ENCODE measurements around the gene AP4M1.

AP4M1 gene

GRCh38 chr7:100152937-100153666 is 51.7 kb downstream of the AP4M1 start:
- no peaks in the 10 kb centered on the region for H3K9me3 Mint-ChIP-seq
- no peak for DNase-seq
- peak overlapping the region; percentile 80 for H3K27ac Mint-ChIP-seq
- H3K4me3 Mint-ChIP-seq: no peak overlapping the region
- H3K36me3 Mint-ChIP-seq (ENCODE audit: low read depth): peaks cover 79% of the 10 kb centered on the region
- no peaks in the 10 kb centered on the region for H3K27me3 Mint-ChIP-seq
- peaks cover 63% of the 10 kb centered on the region for H3K4me1 Mint-ChIP-seq (ENCODE audit: low read depth)

GRCh38 chr7:100153708-100154535 is 52.5 kb downstream of the AP4M1 start:
- Mint-ChIP-seq H3K9me3 (no peaks in the 10 kb centered on the region), H3K36me3 (ENCODE audit: low read depth) (peaks cover 80% of the 10 kb centered on the region), H3K27me3 (no peaks in the 10 kb centered on the region), H3K4me1 (ENCODE audit: low read depth) (peaks cover 61% of the 10 kb centered on the region), H3K27ac (peak overlapping the region; percentile 80), H3K4me3 (no peak overlapping the region)
- no peak for DNase-seq

GRCh38 chr7:100154651-100155491 is 53.4 kb downstream of the AP4M1 start:
- no peaks in the 10 kb centered on the region for H3K27me3 Mint-ChIP-seq
- peak overlapping the region; percentile 81 for H3K27ac Mint-ChIP-seq
- no peaks in the 10 kb centered on the region for H3K9me3 Mint-ChIP-seq
- no peak overlapping the region for H3K4me3 Mint-ChIP-seq
- peaks cover 74% of the 10 kb centered on the region for H3K36me3 Mint-ChIP-seq (ENCODE audit: low read depth)
- peaks cover 66% of the 10 kb centered on the region for H3K4me1 Mint-ChIP-seq (ENCODE audit: low read depth)
- DNase-seq: no peak

- Mint-ChIP-seq H3K4me1 (ENCODE audit: low read depth) (peaks cover 59% of the 10 kb centered on the region), H3K9me3 (no peaks in the 10 kb centered on the region), H3K27ac (peak overlapping the region; percentile 81), H3K27me3 (no peaks in the 10 kb centered on the region), H3K36me3 (ENCODE audit: low read depth) (peaks cover 69% of the 10 kb centered on the region), H3K4me3 (no peak overlapping the region)
- no peak for DNase-seq
These were observed 54.3 kb downstream of the AP4M1 start for GRCh38 chr7:100155553-100156317.

GRCh38 chr7:100156331-100157068 is 55.1 kb downstream of the AP4M1 start:
- no peak for DNase-seq
- Mint-ChIP-seq H3K27me3 (no peaks in the 10 kb centered on the region), H3K36me3 (ENCODE audit: low read depth) (peaks cover 66% of the 10 kb centered on the region), H3K9me3 (no peaks in the 10 kb centered on the region), H3K4me1 (ENCODE audit: low read depth) (peaks cover 59% of the 10 kb centered on the region), H3K27ac (peak overlapping the region; percentile 81), H3K4me3 (peak overlapping the region; percentile 82)

GRCh38 chr7:100157069-100157333 is 55.6 kb downstream of the AP4M1 start:
- Mint-ChIP-seq H3K36me3 (ENCODE audit: low read depth) (peaks cover 61% of the 10 kb centered on the region), H3K4me3 (peak overlapping the region; percentile 82), H3K27ac (peak overlapping the region; percentile 81)

GRCh38 chr7:100157334-100158228 is 56.1 kb downstream of the AP4M1 start:
- no peaks in the 10 kb centered on the region for H3K9me3 Mint-ChIP-seq
- DNase-seq: no peak
- H3K4me3 Mint-ChIP-seq: peak overlapping the region; percentile 82
- H3K4me1 Mint-ChIP-seq (ENCODE audit: low read depth): peaks cover 52% of the 10 kb centered on the region
- peak overlapping the region; percentile 81 for H3K27ac Mint-ChIP-seq
- H3K27me3 Mint-ChIP-seq: no peaks in the 10 kb centered on the region
- H3K36me3 Mint-ChIP-seq (ENCODE audit: low read depth): peaks cover 56% of the 10 kb centered on the region

More at GRCh38 chr7:100157069-100157333, 55.6 kb downstream of the AP4M1 start:
- Mint-ChIP-seq H3K27me3 (no peaks in the 10 kb centered on the region), H3K9me3 (no peaks in the 10 kb centered on the region), H3K4me1 (ENCODE audit: low read depth) (peaks cover 56% of the 10 kb centered on the region)
- DNase-seq: no peak

Data from activated T-cell treated with anti-CD3 and anti-CD28 coated beads, Interleukin-2, amount 50 U/mL, for 24 hours (primary cell).